Adrenal gland (tissue), 12 donors: ENCODE measurements around the gene MBNL1. TPM values are rescaled to one million over a fixed set of nuclear protein-coding genes. Genes with fewer than 3 reads are reported as not detected.

Source experiments
- DNase-seq, 7 donors: peaks; one replicate each; pipeline ENCODE4 v3.0.0-alpha.2; 2019 to 2020
- H3K27ac ChIP-seq, 5 donors: fragments of 200-600 bp; sonication (generic) in 4 of 5; 1 replicate in 3 of 5; 2 replicates in 2 of 5; pipeline versions ENCODE4 v1.5.1 to v1.8.0; 2016 to 2020; ENCODE audit warnings: mild to moderate bottlenecking in 1 of 5
- H3K27me3 ChIP-seq: fragments of 200-600 bp; 2 replicates; pipeline ENCODE4 v1.8.0; 2021
- H3K36me3 ChIP-seq, 2 donors: fragments of 200-600 bp; replicated peaks in 1 of 2; 1 replicate in 1 of 2; 2 replicates in 1 of 2; pipeline versions ENCODE4 v1.5.1 to v1.8.0; 2018 to 2022
- H3K4me1 ChIP-seq, 2 donors: fragments of 200-600 bp; replicated peaks in 1 of 2; 1 replicate in 1 of 2; 2 replicates in 1 of 2; pipeline versions ENCODE4 v1.5.1 to v1.8.0; 2018 to 2021
- H3K4me3 ChIP-seq, 4 donors: fragments of 200-600 bp; sonication (generic) in 3 of 4; one replicate each; pipeline ENCODE4 v1.5.1; 2016 to 2018
- H3K9me3 ChIP-seq, 3 donors: fragments of 200-600 bp; sonication (generic) in 1 of 3; replicated peaks in 1 of 3; 1 replicate in 2 of 3; 2 replicates in 1 of 3; pipeline versions ENCODE4 v1.5.1 to v1.8.0; 2016 to 2021
- POLR2A ChIP-seq, 2 donors: fragments of 450-650 bp; IDR thresholded peaks; one replicate each; pipeline ENCODE4 v1.6.1; 2017; ENCODE audit warnings: antibody characterized with exemption in 2 of 2, mild to moderate bottlenecking in 2 of 2, moderate library complexity in 1 of 2
- WGBS, 4 donors: extraction: QIAGEN DNeasy Blood & Tissue Kit in 2 of 4; methylation state at CpG; one replicate each; pipeline versions ENCODE4 v1.1.5 to v1.1.7; 2013 to 2017; 5-methylcytosine and 5-hydroxymethylcytosine counted together
- intact Hi-C, 2 donors: fragments of 100-400 bp; cut with DNase I; formaldehyde crosslinking; loops; one replicate each; pipeline versions ENCODE4 v1.14.1 to v1.15.0; 2022 to 2023
- polyA plus RNA-seq, 3 donors: library from polyadenylated mRNA; stranded (reverse); fragments of 200-250 nt in 2 of 3; fragments of 350-450 nt in 1 of 3; fragmentation: Illumina TruSeq in 1 of 3; extraction: RNeasy Lipid Tissue Mini Kit (QIAGEN cat#74804) in 1 of 3; gene quantifications; one replicate each; pipeline ENCODE4 v1.2.3, GENCODE V29; 2013 to 2014
- total RNA-seq, 9 donors: library from RNA; depleted of rRNA in 4 of 9; stranded (reverse); fragments of >200 nt in 4 of 9; fragments of 120-200 nt in 1 of 9; fragmentation: NEBNext Ultra II Directional in 1 of 9; extraction: Animal tissue kit (Norgen Biotek cat#: 25700) in 1 of 9; gene quantifications; one replicate each; pipeline versions ENCODE4 v1.1.0 to v1.2.4, GENCODE V29; 2013 to 2023
- TF ChIP-seq, protein P1 (sequence below), 6 experiments: fragments of 450-650 bp in 4 of 6; fragments of 200-600 bp in 2 of 6; sonication (generic) in 1 of 6; IDR thresholded peaks; 1 replicate in 5 of 6; 2 replicates in 1 of 6; pipeline versions ENCODE4 v1.5.1 to v1.8.0; 2016 to 2021; ENCODE audit warnings: antibody characterized with exemption in 6 of 6, mild to moderate bottlenecking in 2 of 6, moderate library complexity in 1 of 6
- donor health status: healthy with polysubstance abuse.
- donor health status: Bipolar disorder and iron deficiency.
- donor health status: DM: yes; HTN: yes; CAD: no.
- donor health status: DM: no; HTN: no; CAD: no.
- donor health status: DM: no; HTN: no; CAD: no.
- donor health status: DM: yes; HTN: yes; CAD: no.

MBNL1 gene
- total and polyA plus RNA-seq, 12 donors: 30.6 to 252 (median 122) TPM

DNA sequence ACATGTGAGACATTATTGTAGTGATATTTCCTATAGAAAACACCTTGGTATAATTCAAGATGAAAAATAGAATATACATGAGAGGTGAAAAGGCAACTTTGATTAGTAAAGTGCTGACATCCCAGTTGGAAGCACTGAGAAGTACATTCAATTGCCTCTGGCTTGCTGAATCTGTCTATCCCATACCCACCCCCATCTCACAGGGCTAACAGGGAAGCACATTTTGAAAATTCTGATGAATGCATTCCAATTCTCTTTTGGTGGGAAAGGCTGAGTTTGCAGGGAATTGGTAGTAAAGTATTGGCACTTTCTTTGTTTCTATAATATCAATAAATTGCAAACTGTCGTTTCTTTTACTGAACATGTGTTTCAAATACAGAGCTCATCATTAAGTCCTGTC lies 122.9 kb downstream of the MBNL1 start:
- Histone ChIP-seq H3K27me3 (no peaks in the 10 kb centered on the region), H3K27ac (no peak overlapping the region), H3K4me1 (peaks cover 15 to 45% of the 10 kb centered on the region in 2 donors), H3K9me3 (no peaks in the 10 kb centered on the region), H3K4me3 (no peak overlapping the region), H3K36me3 (no peaks in the 10 kb centered on the region)
- 70 to 85% (median 76%) methylated on average over 1 of the region's 1 CpG for WGBS, 4 donors
- no peak for DNase-seq
- TF ChIP-seq POLR2A (IDR thresholded peaks at IDR 0.05): no peak
- TF ChIP-seq, protein P1, sequence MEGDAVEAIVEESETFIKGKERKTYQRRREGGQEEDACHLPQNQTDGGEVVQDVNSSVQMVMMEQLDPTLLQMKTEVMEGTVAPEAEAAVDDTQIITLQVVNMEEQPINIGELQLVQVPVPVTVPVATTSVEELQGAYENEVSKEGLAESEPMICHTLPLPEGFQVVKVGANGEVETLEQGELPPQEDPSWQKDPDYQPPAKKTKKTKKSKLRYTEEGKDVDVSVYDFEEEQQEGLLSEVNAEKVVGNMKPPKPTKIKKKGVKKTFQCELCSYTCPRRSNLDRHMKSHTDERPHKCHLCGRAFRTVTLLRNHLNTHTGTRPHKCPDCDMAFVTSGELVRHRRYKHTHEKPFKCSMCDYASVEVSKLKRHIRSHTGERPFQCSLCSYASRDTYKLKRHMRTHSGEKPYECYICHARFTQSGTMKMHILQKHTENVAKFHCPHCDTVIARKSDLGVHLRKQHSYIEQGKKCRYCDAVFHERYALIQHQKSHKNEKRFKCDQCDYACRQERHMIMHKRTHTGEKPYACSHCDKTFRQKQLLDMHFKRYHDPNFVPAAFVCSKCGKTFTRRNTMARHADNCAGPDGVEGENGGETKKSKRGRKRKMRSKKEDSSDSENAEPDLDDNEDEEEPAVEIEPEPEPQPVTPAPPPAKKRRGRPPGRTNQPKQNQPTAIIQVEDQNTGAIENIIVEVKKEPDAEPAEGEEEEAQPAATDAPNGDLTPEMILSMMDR (IDR thresholded peaks at IDR 0.05): no peak
- intact Hi-C loops: no loop called here

- H3K27ac ChIP-seq: no peak overlapping the region
- H3K4me3 ChIP-seq: no peak overlapping the region
- DNase-seq: no peak
- H3K4me1 ChIP-seq: peaks cover 10 to 43% of the 10 kb centered on the region in 2 donors
- TF ChIP-seq, protein P1 (IDR thresholded peaks at IDR 0.05): no peak
- no peak for TF ChIP-seq POLR2A (IDR thresholded peaks at IDR 0.05)
- no peaks in the 10 kb centered on the region for H3K27me3 ChIP-seq
- WGBS, 4 donors: 56 to 77% (median 60%) methylated on average over 1 of the region's 1 CpG
- H3K36me3 ChIP-seq: no peaks in the 10 kb centered on the region
- no peaks in the 10 kb centered on the region for H3K9me3 ChIP-seq
- intact Hi-C loops: no loop called here
Observed at GRCh38 chr3:152392272-152392880, 123.6 kb downstream of the MBNL1 start.

- Histone ChIP-seq H3K27me3 (no peaks in the 10 kb centered on the region), H3K9me3 (no peaks in the 10 kb centered on the region), H3K36me3 (no peaks in the 10 kb centered on the region), H3K4me1 (peaks cover 17 to 50% of the 10 kb centered on the region in 2 donors), H3K4me3 (no peak overlapping the region), H3K27ac (no peak overlapping the region)
- intact Hi-C loops: no loop called here
- no peak for DNase-seq
- WGBS, 4 donors: 76 to 89% (median 83%) methylated on average over 1 of the region's 1 CpG
- TF ChIP-seq, protein P1 (IDR thresholded peaks at IDR 0.05): no peak
- TF ChIP-seq POLR2A (IDR thresholded peaks at IDR 0.05): no peak
Observed at GRCh38 chr3:152394246-152394645, 125.5 kb downstream of the MBNL1 start.

GRCh38 chr3:152395764-152396163 lies 127.0 kb downstream of the MBNL1 start:
- H3K4me1 ChIP-seq: peaks cover 27 to 63% of the 10 kb centered on the region in 2 donors
- 96 to 100% (median 98%) methylated on average over 4 of the region's 4 CpGs for WGBS, 4 donors

More at GRCh38 chr3:152395764-152396163, 127.0 kb downstream of the MBNL1 start:
- no peaks in the 10 kb centered on the region for H3K27me3 ChIP-seq
- no peaks in the 10 kb centered on the region for H3K9me3 ChIP-seq
- no peak overlapping the region for H3K4me3 ChIP-seq
- intact Hi-C loops: no loop called here
- TF ChIP-seq, protein P1 (IDR thresholded peaks at IDR 0.05): no peak
- TF ChIP-seq POLR2A (IDR thresholded peaks at IDR 0.05): no peak
- H3K36me3 ChIP-seq: no peaks in the 10 kb centered on the region
- H3K27ac ChIP-seq: no peak overlapping the region
- no peak for DNase-seq
